ENCODE results near the gene KDM4F. TPM values are rescaled to one million over a fixed set of nuclear protein-coding genes. Genes with fewer than 3 reads are reported as not detected.

Gene KDM4F
- total and polyA plus RNA-seq, 4 experiments from 2014 or later = not detected

- Mint-ChIP-seq H3K9me3 (no peaks in the 10 kb centered on the region), H3K27ac (peak overlapping the region in 6 of 7 donors; percentile 24 to 88 (median 64)), H3K36me3 (no peaks in the 10 kb centered on the region), H3K4me1 (peaks cover 15 to 24% (median 24%) of the 10 kb centered on the region in 4 donors), H3K4me3 (no peak overlapping the region), H3K27me3 (peaks cover 0 to 4% of the 10 kb centered on the region in 2 donors)
- no peak overlapping the region for H3K27ac ChIP-seq (ENCODE audit: low read depth, low read length)
- CTCF ChIA-PET (ENCODE audit: partially characterized antibody) = interaction anchor here (7.3 kb wide), 1 partner anchor 17 kb away, joined by 74 read pairs; the partner anchor contains the start of gene SRSF8
- H3K4me3 ChIP-seq (ENCODE audit: low read length in 2 of 2) = no peak overlapping the region
- no peak for DNase-seq
- peaks cover 20% of the 10 kb centered on the region for H3K4me1 ChIP-seq (ENCODE audit: insufficient read depth, low read length)
- intact Hi-C loops (cut with micrococcal nuclease) = loop anchor here (5.0 to 10.0 kb wide), 3 partner anchors 166 to 1341 kb away; partner anchors contain the start of genes C11orf54 and TAF1D
- POLR2A ChIA-PET (ENCODE audit: partially characterized antibody) = interaction anchor here (3.2 kb wide), 1 partner anchor 18 kb away, joined by 28 read pairs; the partner anchor contains the start of gene SRSF8
- no peaks in the 10 kb centered on the region for H3K36me3 ChIP-seq (ENCODE audit: insufficient read depth, low read length)
- H3K9me3 ChIP-seq (ENCODE audit: control insufficient read depth in 1 of 2, low read length in 2 of 2) = no peaks in the 10 kb centered on the region
- no peaks in the 10 kb centered on the region for H3K27me3 ChIP-seq (ENCODE audit: insufficient read depth, low read length)
Observed at GRCh38 chr11:95086151-95086550, 36.9 kb downstream of the KDM4F start.

GRCh38 chr11:95086836-95087570 lies 37.8 kb downstream of the KDM4F start:
- CTCF ChIA-PET (ENCODE audit: partially characterized antibody) = interaction anchor here (1.3 to 8.1 kb wide), 5 partner anchors 11 to 65 kb away, joined by 3 to 124 read pairs (median 58); partner anchors contain the start of gene SRSF8

GRCh38 chr11:95088946-95089619 lies 39.9 kb downstream of the KDM4F start:
- ChIA-PET POLR2A (ENCODE audit: partially characterized antibody) (interaction anchor here (0.6 to 9.7 kb wide), 25 partner anchors 8 to 1165 kb away, joined by 3 to 376 read pairs (median 5); partner anchors contain the start of genes CEP57, CWC15, FAM76B and KDM4D), CTCF (ENCODE audit: partially characterized antibody) (interaction anchor here (0.7 to 8.1 kb wide), 13 partner anchors 13 to 1304 kb away, joined by 3 to 124 read pairs (median 3); partner anchors contain the start of gene SRSF8)
- H3K4me1 Mint-ChIP-seq = peaks cover 34 to 50% (median 44%) of the 10 kb centered on the region in 4 donors
- DNase-seq = peak in 1 of 5 donors; percentile 61
- Histone ChIP-seq H3K4me3 (ENCODE audit: low read length in 2 of 2) (peak overlapping the region; percentile 17 to 76), H3K9me3 (ENCODE audit: control insufficient read depth in 1 of 2, low read length in 2 of 2) (no peaks in the 10 kb centered on the region), H3K27ac (ENCODE audit: low read depth, low read length) (peak overlapping the region; percentile 67), H3K27me3 (ENCODE audit: insufficient read depth, low read length) (no peaks in the 10 kb centered on the region), H3K4me1 (ENCODE audit: insufficient read depth, low read length) (peaks cover 43% of the 10 kb centered on the region), H3K36me3 (ENCODE audit: insufficient read depth, low read length) (no peaks in the 10 kb centered on the region)
- no peaks in the 10 kb centered on the region for H3K27me3 Mint-ChIP-seq
- peaks cover 0 to 3% of the 10 kb centered on the region in 2 donors for H3K36me3 Mint-ChIP-seq
- H3K4me3 Mint-ChIP-seq = peak overlapping the region; percentile 89 to 96 (median 92)
- intact Hi-C loops (cut with micrococcal nuclease) = loop anchor here (1.0 to 10.0 kb wide), 8 partner anchors 21 to 1344 kb away; partner anchors contain the start of genes C11orf54, CEP57, CWC15 and KDM4D
- peak overlapping the region; percentile 92 to 99 (median 98) for H3K27ac Mint-ChIP-seq
- H3K9me3 Mint-ChIP-seq = no peaks in the 10 kb centered on the region

More at GRCh38 chr11:95086836-95087570, 37.8 kb downstream of the KDM4F start:
- H3K4me3 Mint-ChIP-seq = peak overlapping the region in 1 of 8 donors; percentile 39
- no peaks in the 10 kb centered on the region for H3K36me3 ChIP-seq (ENCODE audit: insufficient read depth, low read length)
- peaks cover 27% of the 10 kb centered on the region for H3K4me1 ChIP-seq (ENCODE audit: insufficient read depth, low read length)
- H3K36me3 Mint-ChIP-seq = peaks cover 0 to 1% of the 10 kb centered on the region in 2 donors
- POLR2A ChIA-PET (ENCODE audit: partially characterized antibody) = interaction anchor here (9.7 kb wide), 1 partner anchor 17 kb away, joined by 376 read pairs; the partner anchor contains the start of gene SRSF8
- H3K9me3 ChIP-seq (ENCODE audit: control insufficient read depth in 1 of 2, low read length in 2 of 2) = no peaks in the 10 kb centered on the region
- peaks cover 0 to 4% of the 10 kb centered on the region in 2 donors for H3K27me3 Mint-ChIP-seq
- H3K4me1 Mint-ChIP-seq = peaks cover 22 to 33% (median 32%) of the 10 kb centered on the region in 4 donors
- H3K9me3 Mint-ChIP-seq = no peaks in the 10 kb centered on the region
- no peak overlapping the region for H3K4me3 ChIP-seq (ENCODE audit: low read length in 2 of 2)
- intact Hi-C loops (cut with micrococcal nuclease) = loop anchor here (5.0 to 10.0 kb wide), 3 partner anchors 165 to 1342 kb away; partner anchors contain the start of genes C11orf54 and TAF1D
- no peaks in the 10 kb centered on the region for H3K27me3 ChIP-seq (ENCODE audit: insufficient read depth, low read length)
- H3K27ac Mint-ChIP-seq = peak overlapping the region in 3 of 7 donors; percentile 30 to 71 (median 58)
- no peak overlapping the region for H3K27ac ChIP-seq (ENCODE audit: low read depth, low read length)
- DNase-seq = no peak

- Histone ChIP-seq H3K27ac (ENCODE audit: low read depth, low read length) (peak within 1 kb of the TSS; percentile 67), H3K36me3 (ENCODE audit: insufficient read depth, low read length) (no peaks in the 10 kb centered on the region), H3K4me1 (ENCODE audit: insufficient read depth, low read length) (peaks cover 43% of the 10 kb centered on the region), H3K4me3 (ENCODE audit: low read length in 2 of 2) (peak within 1 kb of the TSS; percentile 45 to 76), H3K27me3 (ENCODE audit: insufficient read depth, low read length) (no peaks in the 10 kb centered on the region), H3K9me3 (ENCODE audit: control insufficient read depth in 1 of 2, low read length in 2 of 2) (no peaks in the 10 kb centered on the region)
- DNase-seq = peak; percentile 86 to 89 (median 87)
- H3K36me3 Mint-ChIP-seq = peaks cover 0 to 3% of the 10 kb centered on the region in 2 donors
- intact Hi-C loops (cut with micrococcal nuclease) = loop anchor here (1.0 to 10.0 kb wide), 8 partner anchors 22 to 1345 kb away; partner anchors contain the start of genes C11orf54, CEP57, CWC15 and KDM4D
- H3K9me3 Mint-ChIP-seq = no peaks in the 10 kb centered on the region
- POLR2A ChIA-PET (ENCODE audit: partially characterized antibody) = interaction anchor here (0.6 to 9.7 kb wide), 27 partner anchors 8 to 1893 kb away, joined by 3 to 376 read pairs (median 5); partner anchors contain the start of genes C11orf54, CEP57, CWC15 and FAM76B
- CTCF ChIA-PET (ENCODE audit: partially characterized antibody) = interaction anchor here (0.9 to 8.1 kb wide), 12 partner anchors 17 to 1304 kb away, joined by 3 to 124 read pairs (median 4); partner anchors contain the start of gene SRSF8
- peak within 1 kb of the TSS; percentile 91 to 96 (median 92) for H3K4me3 Mint-ChIP-seq
- peak within 1 kb of the TSS; percentile 92 to 99 (median 98) for H3K27ac Mint-ChIP-seq
- no peaks in the 10 kb centered on the region for H3K27me3 Mint-ChIP-seq
- peaks cover 36 to 55% (median 46%) of the 10 kb centered on the region in 4 donors for H3K4me1 Mint-ChIP-seq
Observed at GRCh38 chr11:95089620-95090542, 40.7 kb downstream of the KDM4F start, which contains the start of gene ENDOD1. TSS of gene ENDOD1 (plus strand) at chr11:95089846. CDS start at chr11:95089928, 82 bp downstream.

GRCh38 chr11:95091663-95092180 lies 42.5 kb downstream of the KDM4F start:
- peaks cover 54% of the 10 kb centered on the region for H3K4me1 ChIP-seq (ENCODE audit: insufficient read depth, low read length)
- H3K36me3 ChIP-seq (ENCODE audit: insufficient read depth, low read length) = no peaks in the 10 kb centered on the region
- ChIA-PET POLR2A (ENCODE audit: partially characterized antibody) (interaction anchor here (1.1 to 9.7 kb wide), 3 partner anchors 21 to 699 kb away, joined by 3 to 376 read pairs (median 57); partner anchors contain the start of genes CEP57, FAM76B and SRSF8), CTCF (ENCODE audit: partially characterized antibody) (interaction anchor here (1.0 to 8.1 kb wide), 6 partner anchors 19 to 702 kb away, joined by 3 to 124 read pairs (median 4); partner anchors contain the start of gene SRSF8)
- no peak overlapping the region for H3K4me3 ChIP-seq (ENCODE audit: low read length in 2 of 2)
- H3K27ac Mint-ChIP-seq = peak overlapping the region in 1 of 7 donors; percentile 92
- H3K36me3 Mint-ChIP-seq = peaks cover 0 to 3% of the 10 kb centered on the region in 2 donors
- no peaks in the 10 kb centered on the region for H3K9me3 ChIP-seq (ENCODE audit: control insufficient read depth in 1 of 2, low read length in 2 of 2)
- H3K4me1 Mint-ChIP-seq = peaks cover 41 to 59% (median 51%) of the 10 kb centered on the region in 4 donors
- no peaks in the 10 kb centered on the region for H3K27me3 ChIP-seq (ENCODE audit: insufficient read depth, low read length)
- no peaks in the 10 kb centered on the region for H3K9me3 Mint-ChIP-seq
- no peak for DNase-seq
- H3K27me3 Mint-ChIP-seq = no peaks in the 10 kb centered on the region
- no peak overlapping the region for H3K27ac ChIP-seq (ENCODE audit: low read depth, low read length)
- intact Hi-C loops (cut with micrococcal nuclease) = no loop called here
- H3K4me3 Mint-ChIP-seq = peak overlapping the region in 7 of 8 donors; percentile 27 to 92 (median 87)

All from CD4-positive, alpha-beta memory T cell (primary cell).